WTC11 (cell line): ENCODE measurements around the gene ASIC2. TPM values are rescaled to one million over a fixed set of nuclear protein-coding genes. Genes with fewer than 3 reads are reported as not detected.

Experiments used
- ATAC-seq: fragments of 200-7000 bp; cut with Tn5 transposase; 2 replicates; pipeline ENCODE4 v1.10.0; 2021; ENCODE audit warnings: mild to moderate bottlenecking, moderate library complexity
- CTCF ChIA-PET: fragments of 300-600 bp; sonication (Branson Sonifier 250); formaldehyde crosslinking; loops from one replicate; lab custom pipeline; 2021; ENCODE audit warnings: antibody characterized with exemption; lab: Charles Lee
- POLR2A ChIA-PET: fragments of 350-600 bp; sonication (Branson Sonifier 250); formaldehyde crosslinking; loops from one replicate; lab custom pipeline; 2021; ENCODE audit warnings: antibody characterized with exemption; lab: Charles Lee
- DNase-seq: peaks from one replicate; pipeline ENCODE4 v3.0.0; 2021; ENCODE audit warnings: low spot score
- H3K27ac Mint-ChIP-seq: 2 replicates; pipeline ENCODE4 v1.8.0; 2021; ENCODE audit warnings: mixed read lengths
- H3K27me3 Mint-ChIP-seq: 2 replicates; pipeline ENCODE4 v1.8.0; 2021; ENCODE audit warnings: low read depth, mild to moderate bottlenecking, moderate library complexity, mixed read lengths
- H3K36me3 Mint-ChIP-seq: 2 replicates; pipeline ENCODE4 v1.8.0; 2021; ENCODE audit warnings: mixed read lengths
- H3K4me1 Mint-ChIP-seq: 2 replicates; pipeline ENCODE4 v1.8.0; 2022; ENCODE audit warnings: mixed read lengths
- H3K4me3 Mint-ChIP-seq: 2 replicates; pipeline ENCODE4 v1.8.0; 2021; ENCODE audit warnings: mild to moderate bottlenecking, moderate library complexity, mixed read lengths
- H3K9me3 Mint-ChIP-seq: 2 replicates; pipeline ENCODE4 v1.8.0; 2021; ENCODE audit warnings: mixed read lengths
- E2F1 ChIP-seq: sonication (generic); formaldehyde crosslinking; IDR thresholded peaks from 2 replicates; pipeline ENCODE4 v1.8.0; 2022; ENCODE audit warnings: mild to moderate bottlenecking, missing genetic modification reagents
- E2F4 ChIP-seq: sonication (generic); formaldehyde crosslinking; IDR thresholded peaks from 2 replicates; pipeline ENCODE4 v1.8.1; 2022; ENCODE audit warnings: low read depth, mild to moderate bottlenecking, moderate library complexity, missing genetic modification reagents, borderline replicate concordance
- ETV6 ChIP-seq: sonication (generic); formaldehyde crosslinking; IDR thresholded peaks from 2 replicates; pipeline ENCODE4 v1.8.1; 2022; ENCODE audit warnings: mild to moderate bottlenecking, missing genetic modification reagents
- FOXP1 ChIP-seq: sonication (generic); formaldehyde crosslinking; IDR thresholded peaks from 2 replicates; pipeline ENCODE4 v1.8.0; 2022; ENCODE audit warnings: missing genetic modification reagents, mild to moderate bottlenecking, moderate library complexity, borderline replicate concordance
- GABPB1 ChIP-seq: sonication (generic); formaldehyde crosslinking; IDR thresholded peaks from 2 replicates; pipeline ENCODE4 v1.8.1; 2023; ENCODE audit warnings: mild to moderate bottlenecking, missing genetic modification reagents
- ZBTB21 ChIP-seq: sonication (generic); formaldehyde crosslinking; IDR thresholded peaks from 2 replicates; pipeline ENCODE4 v1.8.1; 2023; ENCODE audit warnings: mild to moderate bottlenecking, missing genetic modification reagents, borderline replicate concordance
- ZNF423 ChIP-seq: fragments of 250-450 bp; sonication (Bioruptor Pico); IDR thresholded peaks from 2 replicates; pipeline ENCODE4 v2.1.2; 2022; ENCODE audit warnings: mild to moderate bottlenecking, moderate library complexity
- total RNA-seq: library from RNA; stranded (reverse); gene quantifications from 3 replicates; pipeline ENCODE4 v1.2.3, GENCODE V29; 2021
- TF ChIP-seq, protein P1 (sequence below): fragments of 250-450 bp; sonication (Bioruptor Pico); IDR thresholded peaks from 2 replicates; pipeline ENCODE4 v1.9.0; 2021; ENCODE audit warnings: mild to moderate bottlenecking, borderline replicate concordance
- TF ChIP-seq, protein P2 (sequence below): fragments of 200-600 bp; IDR thresholded peaks from 2 replicates; pipeline ENCODE4 v1.8.0; 2022; ENCODE audit warnings: antibody characterized with exemption

The ASIC2 gene
- total RNA-seq, 1 experiment from 2014 or later = 2.7 TPM

DNA sequence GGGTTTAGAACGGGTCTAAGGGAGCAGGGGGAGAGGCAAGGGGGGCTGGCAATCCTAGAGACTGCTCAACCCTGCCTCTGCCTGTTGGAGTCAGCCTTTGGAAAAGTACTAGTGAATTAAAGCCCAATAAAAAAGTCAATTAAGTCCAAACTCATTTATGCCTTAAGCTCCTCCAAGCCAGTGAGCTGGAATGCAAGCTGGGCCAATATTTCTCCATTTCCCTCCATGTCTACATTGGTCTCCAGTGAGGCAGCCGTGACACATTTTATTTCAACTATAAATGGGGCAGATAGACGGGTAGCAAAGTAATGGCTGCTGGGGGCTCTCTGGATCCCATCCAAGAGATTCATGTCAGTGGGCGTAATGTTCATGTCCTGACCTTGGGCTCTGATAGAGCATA is 157.4 kb downstream of the ASIC2 start:
- ATAC-seq (no peak), DNase-seq (no peak)
- TF ChIP-seq E2F4 (CRISPR knock-in tag) = no peak
- no peak for TF ChIP-seq ZBTB21 (CRISPR knock-in tag)
- TF ChIP-seq ETV6 (CRISPR knock-in tag) = no peak
- TF ChIP-seq GABPB1 = no peak
- TF ChIP-seq, protein P1, sequence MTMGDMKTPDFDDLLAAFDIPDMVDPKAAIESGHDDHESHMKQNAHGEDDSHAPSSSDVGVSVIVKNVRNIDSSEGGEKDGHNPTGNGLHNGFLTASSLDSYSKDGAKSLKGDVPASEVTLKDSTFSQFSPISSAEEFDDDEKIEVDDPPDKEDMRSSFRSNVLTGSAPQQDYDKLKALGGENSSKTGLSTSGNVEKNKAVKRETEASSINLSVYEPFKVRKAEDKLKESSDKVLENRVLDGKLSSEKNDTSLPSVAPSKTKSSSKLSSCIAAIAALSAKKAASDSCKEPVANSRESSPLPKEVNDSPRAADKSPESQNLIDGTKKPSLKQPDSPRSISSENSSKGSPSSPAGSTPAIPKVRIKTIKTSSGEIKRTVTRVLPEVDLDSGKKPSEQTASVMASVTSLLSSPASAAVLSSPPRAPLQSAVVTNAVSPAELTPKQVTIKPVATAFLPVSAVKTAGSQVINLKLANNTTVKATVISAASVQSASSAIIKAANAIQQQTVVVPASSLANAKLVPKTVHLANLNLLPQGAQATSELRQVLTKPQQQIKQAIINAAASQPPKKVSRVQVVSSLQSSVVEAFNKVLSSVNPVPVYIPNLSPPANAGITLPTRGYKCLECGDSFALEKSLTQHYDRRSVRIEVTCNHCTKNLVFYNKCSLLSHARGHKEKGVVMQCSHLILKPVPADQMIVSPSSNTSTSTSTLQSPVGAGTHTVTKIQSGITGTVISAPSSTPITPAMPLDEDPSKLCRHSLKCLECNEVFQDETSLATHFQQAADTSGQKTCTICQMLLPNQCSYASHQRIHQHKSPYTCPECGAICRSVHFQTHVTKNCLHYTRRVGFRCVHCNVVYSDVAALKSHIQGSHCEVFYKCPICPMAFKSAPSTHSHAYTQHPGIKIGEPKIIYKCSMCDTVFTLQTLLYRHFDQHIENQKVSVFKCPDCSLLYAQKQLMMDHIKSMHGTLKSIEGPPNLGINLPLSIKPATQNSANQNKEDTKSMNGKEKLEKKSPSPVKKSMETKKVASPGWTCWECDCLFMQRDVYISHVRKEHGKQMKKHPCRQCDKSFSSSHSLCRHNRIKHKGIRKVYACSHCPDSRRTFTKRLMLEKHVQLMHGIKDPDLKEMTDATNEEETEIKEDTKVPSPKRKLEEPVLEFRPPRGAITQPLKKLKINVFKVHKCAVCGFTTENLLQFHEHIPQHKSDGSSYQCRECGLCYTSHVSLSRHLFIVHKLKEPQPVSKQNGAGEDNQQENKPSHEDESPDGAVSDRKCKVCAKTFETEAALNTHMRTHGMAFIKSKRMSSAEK (CRISPR knock-in tag) = no peak
- TF ChIP-seq E2F1 (CRISPR knock-in tag) = no peak
- ChIA-PET CTCF (no interaction called here), POLR2A (no interaction called here)
- no peak overlapping the region for H3K27ac Mint-ChIP-seq
- H3K36me3 Mint-ChIP-seq = no peaks in the 10 kb centered on the region
- no peak overlapping the region for H3K4me3 Mint-ChIP-seq
- no peaks in the 10 kb centered on the region for H3K9me3 Mint-ChIP-seq
- H3K4me1 Mint-ChIP-seq = peaks cover 16% of the 10 kb centered on the region
- peaks cover 8% of the 10 kb centered on the region for H3K27me3 Mint-ChIP-seq

- POLR2A ChIA-PET = no interaction called here
- peaks cover 6% of the 10 kb centered on the region; the same call in 1 of the 2 replicates for H3K27me3 Mint-ChIP-seq
- TF ChIP-seq, protein P2, sequence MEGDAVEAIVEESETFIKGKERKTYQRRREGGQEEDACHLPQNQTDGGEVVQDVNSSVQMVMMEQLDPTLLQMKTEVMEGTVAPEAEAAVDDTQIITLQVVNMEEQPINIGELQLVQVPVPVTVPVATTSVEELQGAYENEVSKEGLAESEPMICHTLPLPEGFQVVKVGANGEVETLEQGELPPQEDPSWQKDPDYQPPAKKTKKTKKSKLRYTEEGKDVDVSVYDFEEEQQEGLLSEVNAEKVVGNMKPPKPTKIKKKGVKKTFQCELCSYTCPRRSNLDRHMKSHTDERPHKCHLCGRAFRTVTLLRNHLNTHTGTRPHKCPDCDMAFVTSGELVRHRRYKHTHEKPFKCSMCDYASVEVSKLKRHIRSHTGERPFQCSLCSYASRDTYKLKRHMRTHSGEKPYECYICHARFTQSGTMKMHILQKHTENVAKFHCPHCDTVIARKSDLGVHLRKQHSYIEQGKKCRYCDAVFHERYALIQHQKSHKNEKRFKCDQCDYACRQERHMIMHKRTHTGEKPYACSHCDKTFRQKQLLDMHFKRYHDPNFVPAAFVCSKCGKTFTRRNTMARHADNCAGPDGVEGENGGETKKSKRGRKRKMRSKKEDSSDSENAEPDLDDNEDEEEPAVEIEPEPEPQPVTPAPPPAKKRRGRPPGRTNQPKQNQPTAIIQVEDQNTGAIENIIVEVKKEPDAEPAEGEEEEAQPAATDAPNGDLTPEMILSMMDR = no peak
- ATAC-seq (no peak), DNase-seq (no peak)
- H3K4me3 Mint-ChIP-seq = no peak overlapping the region
- H3K27ac Mint-ChIP-seq = no peak overlapping the region
- H3K36me3 Mint-ChIP-seq = no peaks in the 10 kb centered on the region
- peaks cover 7% of the 10 kb centered on the region for H3K4me1 Mint-ChIP-seq
- H3K9me3 Mint-ChIP-seq = no peaks in the 10 kb centered on the region
- CTCF ChIA-PET = no interaction called here
These were observed 161.5 kb downstream of the ASIC2 start for GRCh38 chr17:33131620-33132019.

DNA sequence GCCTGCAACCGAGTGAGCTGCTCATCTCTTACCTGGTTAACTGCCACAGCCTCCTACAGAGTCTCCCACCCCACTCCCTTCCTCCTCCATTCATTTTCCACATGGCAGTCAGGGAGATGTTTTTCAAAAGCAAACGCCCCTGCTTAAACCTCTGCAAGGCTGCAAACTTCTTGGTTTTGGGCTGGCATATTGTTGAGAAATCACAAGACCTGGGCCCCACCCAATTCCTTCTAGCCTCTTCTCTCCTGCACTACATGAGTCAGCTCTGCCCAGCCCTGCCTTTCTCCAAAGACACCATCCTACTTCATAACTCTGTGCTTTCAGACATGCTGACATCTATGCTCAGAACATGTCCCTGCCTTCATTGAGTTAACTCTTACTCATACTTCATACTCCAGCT is 165.4 kb downstream of the ASIC2 start:
- Mint-ChIP-seq H3K4me3 (no peak overlapping the region), H3K36me3 (no peaks in the 10 kb centered on the region), H3K27ac (no peak overlapping the region), H3K9me3 (no peaks in the 10 kb centered on the region), H3K27me3 (peaks cover 5% of the 10 kb centered on the region), H3K4me1 (peaks cover 2% of the 10 kb centered on the region; the same call in 1 of the 2 replicates)
- CTCF ChIA-PET = no interaction called here
- TF ChIP-seq E2F4 (CRISPR knock-in tag) (no peak), FOXP1 (CRISPR knock-in tag) (no peak), ZNF423 (no peak)
- ATAC-seq (no peak), DNase-seq (no peak)
- POLR2A ChIA-PET = no interaction called here
